ENCODE results near the gene ATP8B2.

GRCh38 chr1:154288661-154289060 lies 36.7 kb upstream of the ATP8B2 start:
- TF ChIP-seq CTCF (IDR thresholded peaks at IDR 0.05) (no peak), POLR2AphosphoS5 (IDR thresholded peaks at IDR 0.05) (no peak), POLR2A (IDR thresholded peaks at IDR 0.05) (no peak)

Measured in breast epithelium (tissue), 3 donors.